Measurements from ENCODE around the gene XIRP1.

The XIRP1 gene

GRCh38 chr3:39146611-39147591 lies 45.5 kb downstream of the XIRP1 start:
- H2AFZ ChIP-seq (ENCODE audit: low read depth, low read length), result no peak overlapping the region
- peaks cover 6% of the 10 kb centered on the region for H3K36me3 ChIP-seq (ENCODE audit: insufficient read depth, low read length)
- no peaks in the 10 kb centered on the region for H3K9me3 ChIP-seq (ENCODE audit: low read length)
- no peaks in the 10 kb centered on the region for H3K27me3 ChIP-seq (ENCODE audit: insufficient read depth, low read length)
- no peak overlapping the region for H3K4me3 ChIP-seq (ENCODE audit: low read length)
- H3K4me1 ChIP-seq (ENCODE audit: insufficient read depth, low read length), result peaks cover 43% of the 10 kb centered on the region

- Histone ChIP-seq H3K4me1 (ENCODE audit: insufficient read depth, low read length) (peaks cover 35% of the 10 kb centered on the region), H2AFZ (ENCODE audit: low read depth, low read length) (no peak overlapping the region), H3K27me3 (ENCODE audit: insufficient read depth, low read length) (no peaks in the 10 kb centered on the region), H3K4me3 (ENCODE audit: low read length) (no peak overlapping the region), H3K36me3 (ENCODE audit: insufficient read depth, low read length) (peaks cover 6% of the 10 kb centered on the region), H3K9me3 (ENCODE audit: low read length) (no peaks in the 10 kb centered on the region)
Measured at GRCh38 chr3:39146083-39146501, 46.3 kb downstream of the XIRP1 start.

- Histone ChIP-seq H3K9me3 (ENCODE audit: low read length) (no peaks in the 10 kb centered on the region), H2AFZ (ENCODE audit: low read depth, low read length) (no peak overlapping the region), H3K4me1 (ENCODE audit: insufficient read depth, low read length) (peaks cover 22% of the 10 kb centered on the region), H3K27me3 (ENCODE audit: insufficient read depth, low read length) (no peaks in the 10 kb centered on the region), H3K36me3 (ENCODE audit: insufficient read depth, low read length) (peaks cover 6% of the 10 kb centered on the region), H3K4me3 (ENCODE audit: low read length) (no peak overlapping the region)
Measured at GRCh38 chr3:39144748-39145380, 47.5 kb downstream of the XIRP1 start.

- Histone ChIP-seq H3K27me3 (ENCODE audit: insufficient read depth, low read length) (no peaks in the 10 kb centered on the region), H3K36me3 (ENCODE audit: insufficient read depth, low read length) (peaks cover 6% of the 10 kb centered on the region), H3K4me3 (ENCODE audit: low read length) (no peak overlapping the region), H2AFZ (ENCODE audit: low read depth, low read length) (no peak overlapping the region), H3K4me1 (ENCODE audit: insufficient read depth, low read length) (peaks cover 22% of the 10 kb centered on the region), H3K9me3 (ENCODE audit: low read length) (no peaks in the 10 kb centered on the region)
Measured at GRCh38 chr3:39144095-39144747, 48.2 kb downstream of the XIRP1 start.

GRCh38 chr3:39143051-39143885 lies 49.1 kb downstream of the XIRP1 start:
- Histone ChIP-seq H3K36me3 (ENCODE audit: insufficient read depth, low read length) (peaks cover 6% of the 10 kb centered on the region), H2AFZ (ENCODE audit: low read depth, low read length) (no peak overlapping the region), H3K4me1 (ENCODE audit: insufficient read depth, low read length) (peaks cover 21% of the 10 kb centered on the region), H3K4me3 (ENCODE audit: low read length) (no peak overlapping the region), H3K9me3 (ENCODE audit: low read length) (no peaks in the 10 kb centered on the region), H3K27me3 (ENCODE audit: insufficient read depth, low read length) (no peaks in the 10 kb centered on the region)

GRCh38 chr3:39142067-39142466 lies 50.3 kb downstream of the XIRP1 start:
- no peaks in the 10 kb centered on the region for H3K27me3 ChIP-seq (ENCODE audit: insufficient read depth, low read length)
- no peak overlapping the region for H3K4me3 ChIP-seq (ENCODE audit: low read length)
- no peaks in the 10 kb centered on the region for H3K9me3 ChIP-seq (ENCODE audit: low read length)
- no peak overlapping the region for H2AFZ ChIP-seq (ENCODE audit: low read depth, low read length)
- H3K4me1 ChIP-seq (ENCODE audit: insufficient read depth, low read length), result peaks cover 11% of the 10 kb centered on the region
- H3K36me3 ChIP-seq (ENCODE audit: insufficient read depth, low read length), result peaks cover 8% of the 10 kb centered on the region

- peaks cover 8% of the 10 kb centered on the region for H3K36me3 ChIP-seq (ENCODE audit: insufficient read depth, low read length)
Measured at GRCh38 chr3:39141171-39141995, 51.0 kb downstream of the XIRP1 start.

GRCh38 chr3:39140341-39140971 lies 51.9 kb downstream of the XIRP1 start:
- Histone ChIP-seq H3K4me1 (ENCODE audit: insufficient read depth, low read length) (no peaks in the 10 kb centered on the region), H3K27me3 (ENCODE audit: insufficient read depth, low read length) (no peaks in the 10 kb centered on the region), H3K36me3 (ENCODE audit: insufficient read depth, low read length) (peaks cover 8% of the 10 kb centered on the region), H3K9me3 (ENCODE audit: low read length) (no peaks in the 10 kb centered on the region), H2AFZ (ENCODE audit: low read depth, low read length) (no peak overlapping the region), H3K4me3 (ENCODE audit: low read length) (no peak overlapping the region)

More at GRCh38 chr3:39141171-39141995, 51.0 kb downstream of the XIRP1 start:
- H2AFZ ChIP-seq (ENCODE audit: low read depth, low read length), result no peak overlapping the region
- no peak overlapping the region for H3K4me3 ChIP-seq (ENCODE audit: low read length)
- H3K9me3 ChIP-seq (ENCODE audit: low read length), result no peaks in the 10 kb centered on the region
- peaks cover 4% of the 10 kb centered on the region for H3K4me1 ChIP-seq (ENCODE audit: insufficient read depth, low read length)
- no peaks in the 10 kb centered on the region for H3K27me3 ChIP-seq (ENCODE audit: insufficient read depth, low read length)

- peaks cover 8% of the 10 kb centered on the region for H3K36me3 ChIP-seq (ENCODE audit: insufficient read depth, low read length)
Measured at GRCh38 chr3:39139442-39139841, 53.0 kb downstream of the XIRP1 start.

GRCh38 chr3:39138804-39139415 lies 53.5 kb downstream of the XIRP1 start:
- peaks cover 8% of the 10 kb centered on the region for H3K36me3 ChIP-seq (ENCODE audit: insufficient read depth, low read length)
- H3K9me3 ChIP-seq (ENCODE audit: low read length), result no peaks in the 10 kb centered on the region
- H3K4me3 ChIP-seq (ENCODE audit: low read length), result no peak overlapping the region
- H3K4me1 ChIP-seq (ENCODE audit: insufficient read depth, low read length), result no peaks in the 10 kb centered on the region
- no peak overlapping the region for H2AFZ ChIP-seq (ENCODE audit: low read depth, low read length)
- H3K27me3 ChIP-seq (ENCODE audit: insufficient read depth, low read length), result no peaks in the 10 kb centered on the region

More at GRCh38 chr3:39139442-39139841, 53.0 kb downstream of the XIRP1 start:
- no peaks in the 10 kb centered on the region for H3K27me3 ChIP-seq (ENCODE audit: insufficient read depth, low read length)
- no peaks in the 10 kb centered on the region for H3K4me1 ChIP-seq (ENCODE audit: insufficient read depth, low read length)
- H2AFZ ChIP-seq (ENCODE audit: low read depth, low read length), result no peak overlapping the region
- H3K4me3 ChIP-seq (ENCODE audit: low read length), result no peak overlapping the region
- H3K9me3 ChIP-seq (ENCODE audit: low read length), result no peaks in the 10 kb centered on the region
